Hematopoietic multipotent progenitor cell treated with erythropoietin and hydrocortisone succinate and interleukin-3 and kit ligand, for 17 days (in vitro differentiated cells): Measurements from ENCODE around the gene ANGPT4.

ENCODE experiments used
- DNase-seq: peaks from one replicate; pipeline ENCODE4 v3.0.0-alpha.2; 2015; ENCODE audit warnings: low spot score

ANGPT4 gene

GRCh38 chr20:940926-941325 is 24.8 kb upstream of the ANGPT4 start:
- DNase-seq = no peak

GRCh38 chr20:939606-940005 is 23.5 kb upstream of the ANGPT4 start:
- no peak for DNase-seq

GRCh38 chr20:934186-934840 is 18.2 kb upstream of the ANGPT4 start:
- no peak for DNase-seq

DNA sequence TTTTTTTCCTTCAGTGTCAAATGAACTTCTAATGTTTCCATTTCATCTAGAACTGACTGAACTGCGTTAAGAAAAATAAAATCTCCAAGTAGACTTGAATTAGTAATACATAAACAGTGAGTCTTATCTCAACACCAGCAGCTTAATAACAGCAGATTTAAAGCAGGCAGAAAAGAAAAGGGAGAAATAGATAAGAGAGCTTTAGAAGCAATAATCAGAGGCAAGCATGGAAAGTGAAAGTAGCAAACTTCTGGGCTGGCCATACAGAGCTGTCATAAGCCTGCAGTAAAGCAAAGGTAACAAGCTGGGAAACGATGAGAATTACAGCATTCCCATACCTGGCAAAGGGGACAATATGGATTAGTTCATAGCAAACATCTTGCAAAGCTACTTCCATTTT is 16.9 kb upstream of the ANGPT4 start:
- DNase-seq = no peak

DNA sequence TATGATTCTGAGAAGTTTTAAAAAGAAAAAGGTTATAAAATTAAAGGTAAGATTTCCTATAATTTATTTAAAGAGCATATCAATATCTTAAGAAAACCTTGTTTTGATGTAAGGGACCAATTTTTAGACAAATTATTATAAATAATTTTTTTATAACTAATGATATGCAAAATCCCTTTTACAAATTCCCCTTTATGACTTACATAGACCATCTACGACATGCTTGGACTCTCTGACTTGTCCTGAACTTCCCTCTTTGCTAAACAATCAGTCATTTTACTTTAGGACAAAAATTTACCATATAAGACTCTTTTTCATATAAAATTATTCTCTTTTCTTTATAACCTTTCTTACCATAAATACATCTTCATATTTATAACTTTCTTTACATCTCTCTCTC is 15.3 kb upstream of the ANGPT4 start:
- DNase-seq = no peak

GRCh38 chr20:926670-927069 is 10.5 kb upstream of the ANGPT4 start:
- DNase-seq = no peak

DNA sequence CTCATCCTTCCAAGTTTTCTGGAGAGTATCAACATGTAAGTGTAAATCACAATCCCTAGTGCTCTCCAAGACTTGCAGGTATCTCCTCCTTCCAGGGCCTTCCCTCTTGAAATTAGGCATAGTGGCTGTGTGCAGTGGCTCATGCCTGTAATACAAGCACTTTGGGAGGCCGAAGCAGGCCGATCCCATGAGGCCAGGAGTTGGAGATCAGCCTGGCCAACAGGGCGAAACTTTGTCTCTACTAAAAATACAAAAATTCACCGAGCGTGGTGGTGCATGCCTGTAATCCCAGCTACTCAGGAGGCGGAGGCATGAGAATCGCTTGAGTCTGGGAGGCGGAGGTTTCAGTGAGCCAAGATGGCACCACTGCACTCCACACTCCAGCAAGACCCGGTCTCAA is 9.4 kb upstream of the ANGPT4 start:
- DNase-seq = no peak

DNA sequence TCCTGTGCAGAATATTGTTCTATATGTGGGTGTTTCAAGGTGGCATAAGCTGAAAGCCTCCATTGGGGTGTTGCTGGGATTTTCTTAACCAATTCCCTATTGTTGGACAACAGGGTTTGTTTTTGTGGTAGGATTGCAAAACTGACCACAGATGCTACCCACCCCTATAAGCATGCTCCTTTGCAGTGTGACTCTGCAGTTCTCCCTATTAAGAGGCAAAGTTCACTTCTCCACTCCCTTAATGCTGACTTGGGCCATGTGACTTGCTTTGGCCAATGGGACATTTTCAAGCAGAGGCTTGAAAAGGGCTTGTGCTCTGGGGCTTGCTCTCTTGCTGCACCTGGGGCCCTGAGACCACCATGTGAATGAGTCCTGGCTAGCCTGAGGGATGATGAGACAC is 8.5 kb upstream of the ANGPT4 start:
- DNase-seq = no peak

GRCh38 chr20:922781-923180 is 6.6 kb upstream of the ANGPT4 start:
- DNase-seq = no peak

DNA sequence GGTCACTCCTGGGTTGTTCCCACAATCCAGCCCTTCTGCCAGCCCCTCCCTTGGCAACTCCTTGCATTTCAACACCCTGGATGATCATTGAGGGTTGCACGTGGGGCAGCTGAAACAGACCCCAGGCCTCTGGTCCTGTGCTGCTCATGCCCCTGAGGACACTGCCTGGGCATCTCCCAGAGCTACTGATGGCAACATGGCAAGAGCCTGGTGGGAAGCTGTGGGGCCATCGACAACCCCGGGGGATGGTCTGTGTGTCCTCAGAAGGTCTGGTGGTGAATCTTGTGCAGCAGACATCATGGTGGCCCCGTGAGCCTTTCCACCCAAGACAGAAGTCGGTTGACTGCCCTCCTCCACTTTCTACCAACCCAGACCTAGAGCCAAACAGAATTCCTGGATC is 4.9 kb upstream of the ANGPT4 start:
- no peak for DNase-seq

- no peak for DNase-seq
These were observed 4.2 kb upstream of the ANGPT4 start for GRCh38 chr20:920311-920710.

- DNase-seq = no peak
These were observed 3.4 kb upstream of the ANGPT4 start for GRCh38 chr20:919491-919916.

- no peak for DNase-seq
These were observed 1.3 kb upstream of the ANGPT4 start for GRCh38 chr20:917416-917815.

DNA sequence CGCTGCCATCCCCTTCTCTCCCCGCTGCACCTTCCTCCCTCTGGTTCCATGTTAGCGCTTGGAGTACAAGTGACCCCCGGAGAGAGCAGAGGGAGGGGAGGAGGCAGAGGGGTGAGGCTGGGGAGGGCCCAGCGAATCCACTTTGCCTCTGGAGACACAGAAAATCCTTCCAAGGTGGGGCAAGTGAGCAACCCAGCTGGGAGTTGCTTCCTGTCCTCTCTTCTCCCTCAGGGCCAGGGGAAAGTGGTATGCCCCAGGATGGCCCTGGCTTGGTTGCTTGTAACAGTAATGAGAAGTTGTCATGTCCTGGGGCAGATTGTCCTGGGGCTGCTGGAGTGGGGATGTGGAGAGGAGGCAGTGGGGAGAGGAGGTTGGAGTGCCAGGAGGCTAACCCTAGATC is 691 bp upstream of the ANGPT4 start:
- no peak for DNase-seq

GRCh38 chr20:914727-915498 is 1.2 kb downstream of the ANGPT4 start:
- no peak for DNase-seq

- DNase-seq = no peak
These were observed 2.8 kb downstream of the ANGPT4 start for GRCh38 chr20:913306-913849.

- no peak for DNase-seq
These were observed 4.1 kb downstream of the ANGPT4 start for GRCh38 chr20:911882-912600.

- DNase-seq = no peak
These were observed 5.0 kb downstream of the ANGPT4 start for GRCh38 chr20:910870-911770.

DNA sequence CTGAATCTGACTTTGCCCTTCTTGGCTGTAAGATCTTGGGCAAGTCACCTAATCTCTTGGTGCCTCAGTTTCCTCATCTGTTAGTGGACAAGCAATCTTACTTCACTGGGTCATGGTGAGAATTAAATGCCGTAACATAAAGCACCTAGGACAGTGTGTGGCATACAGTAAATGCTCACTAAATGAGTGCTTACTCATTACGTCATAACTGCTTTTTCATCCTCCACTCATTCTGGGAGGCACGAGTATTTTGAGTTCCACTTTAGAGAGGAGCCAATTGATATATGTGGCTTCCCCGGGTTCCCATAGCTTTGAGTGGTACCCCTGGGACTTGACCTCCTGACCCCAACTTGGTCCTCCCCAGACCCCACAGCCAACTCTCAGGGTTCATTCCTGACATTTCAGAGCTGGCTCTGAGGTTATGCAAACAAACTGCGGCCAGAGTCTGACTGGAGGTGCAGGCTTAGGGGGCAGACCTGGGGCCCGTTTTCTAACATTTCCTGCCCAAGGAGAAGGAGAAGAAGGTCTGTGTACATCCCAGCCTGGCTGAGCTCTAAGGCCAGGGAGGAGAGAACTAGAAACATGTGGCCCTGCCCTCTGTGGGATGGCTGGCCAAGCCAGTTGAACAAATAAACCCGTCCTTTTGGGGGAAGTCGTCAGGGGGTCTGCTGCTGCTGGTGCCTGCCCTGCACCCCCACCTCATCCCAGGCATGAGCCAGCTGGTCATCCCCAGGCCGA is 5.8 kb downstream of the ANGPT4 start:
- DNase-seq = no peak

DNA sequence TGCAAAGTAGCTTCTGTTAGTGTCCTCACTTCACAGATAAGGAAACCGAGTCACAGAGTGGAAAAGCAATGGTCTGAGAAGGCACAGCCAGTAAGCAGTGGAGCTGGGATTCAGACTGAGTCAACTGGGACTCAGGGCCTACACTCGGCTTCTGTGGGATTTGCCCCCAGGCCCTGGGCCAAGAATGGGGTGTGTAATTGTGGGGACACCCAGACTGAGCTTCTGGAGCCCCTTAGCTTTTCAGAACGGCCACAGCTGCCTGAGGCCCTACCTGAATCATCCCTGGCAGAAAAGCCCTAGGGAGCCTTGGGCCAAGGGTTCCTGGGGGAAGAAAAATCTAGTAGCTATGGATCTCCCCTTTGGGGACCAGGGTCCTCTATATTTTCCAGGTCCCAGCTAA is 6.5 kb downstream of the ANGPT4 start:
- no peak for DNase-seq

GRCh38 chr20:906703-907270 is 9.3 kb downstream of the ANGPT4 start:
- DNase-seq = no peak
